PC-9 (cell line): ENCODE measurements around the gene ZNF79.

Experiments
- CTCF ChIP-seq: fragments of 200-600 bp; sonication (generic); conservative IDR thresholded peaks from 2 replicates; pipeline ENCODE4 v1.6.1; 2017; ENCODE audit warnings: mixed run types, antibody characterized with exemption, mild to moderate bottlenecking, moderate library complexity
- EZH2 ChIP-seq: fragments of 200-600 bp; sonication (generic); IDR thresholded peaks from 2 replicates; pipeline ENCODE4 v1.8.0; 2017; ENCODE audit warnings: antibody characterized with exemption, low read depth

GRCh38 chr9:127423934-127424675 is at the start of gene ZNF79:
- TF ChIP-seq EZH2 (no peak), CTCF (no peak)
